Pancreas (tissue), 10 donors: ENCODE results near the gene RCSD1. TPM values are rescaled to one million over a fixed set of nuclear protein-coding genes. Genes with fewer than 3 reads are reported as not detected.

Experiments
- ATAC-seq, 4 donors: fragments of 200-7000 bp; cut with Tn5 transposase; one replicate each; pipeline versions ENCODE4 v1.8.0 to v1.9.1; 2020; ENCODE audit warnings: mild to moderate bottlenecking in 4 of 4, moderate library complexity in 4 of 4
- DNase-seq, 6 donors: peaks; one replicate each; pipeline ENCODE4 v3.0.0-alpha.2; 2020
- FAIRE-seq: peaks from 2 replicates; lab custom pipeline; 2012; peaks lifted over from hg19 to GRCh38; lab: Jason Lieb, UNC
- H3K27ac ChIP-seq, 4 donors: fragments of 200-600 bp; sonication (generic); 1 replicate in 3 of 4; 2 replicates in 1 of 4; pipeline versions ENCODE4 v1.5.0 to v1.8.0; 2020
- H3K27me3 ChIP-seq, 4 donors: fragments of 200-600 bp; one replicate each; pipeline ENCODE4 v1.8.0; 2021
- H3K36me3 ChIP-seq, 3 donors: fragments of 200-600 bp; sonication (generic) in 1 of 3; one replicate each; pipeline versions ENCODE4 v1.5.0 to v1.8.0; 2020 to 2021
- H3K4me1 ChIP-seq, 3 donors: fragments of 200-600 bp; one replicate each; pipeline ENCODE4 v1.8.0; 2021
- H3K4me3 ChIP-seq, 4 donors: fragments of 200-600 bp; sonication (generic) in 2 of 4; one replicate each; pipeline versions ENCODE4 v1.5.0 to v1.8.0; 2020 to 2021
- H3K9me3 ChIP-seq, 4 donors: fragments of 200-600 bp; one replicate each; pipeline ENCODE4 v1.8.0; 2021
- WGBS, 2 donors: extraction: QIAGEN DNeasy Blood & Tissue Kit; methylation state at CpG; one replicate each; pipeline ENCODE4 v1.1.7; 2013; 5-methylcytosine and 5-hydroxymethylcytosine counted together
- intact Hi-C, 3 donors: fragments of 100-400 bp; cut with DNase I; formaldehyde crosslinking; loops; one replicate each; pipeline versions ENCODE4 v1.11.1 to v1.14.2; 2022
- polyA plus RNA-seq, 2 donors: library from polyadenylated mRNA; stranded (reverse); fragments of 200-250 nt; gene quantifications; one replicate each; pipeline ENCODE4 v1.2.3, GENCODE V29; 2013
- total RNA-seq, 6 donors: library from RNA; stranded (reverse); fragmentation: NEBNext Ultra II Directional in 4 of 6; extraction: Animal tissue kit (Norgen Biotek cat#: 25700) in 4 of 6; gene quantifications; one replicate each; pipeline versions ENCODE4 v1.2.1 to v1.2.4, GENCODE V29; 2021 to 2023
- TF ChIP-seq, protein P1 (sequence below), 4 donors: fragments of 200-600 bp; sonication (generic) in 3 of 4; IDR thresholded peaks; one replicate each; pipeline versions ENCODE4 v1.5.0 to v1.8.0; 2021; ENCODE audit warnings: antibody characterized with exemption in 4 of 4
- donor health status: healthy with polysubstance abuse.
- donor health status: DM: no; HTN: no; CAD: no; lungs with moderate emphysema.
- donor health status: DM: no; HTN: no; CAD: no.
- donor health status: control.
- donor health status: control.
- donor health status: Bipolar disorder and iron deficiency.
- donor health status: DM: yes; HTN: yes; CAD: no.
- donor health status: DM: no; HTN: no; CAD: no.
- donor health status: DM: no; HTN: no; CAD: no.
- donor health status: DM: yes; HTN: yes; CAD: no.

The RCSD1 gene
- total and polyA plus RNA-seq, 8 donors: 0.59 to 6.7 (median 1.6) TPM

GRCh38 chr1:167643441-167643840, 13.4 kb downstream of the RCSD1 start:
- 70 to 74% methylated on average over 3 of the region's 3 CpGs for WGBS, 2 donors
- Histone ChIP-seq H3K4me3 (no peak overlapping the region), H3K27ac (no peak overlapping the region), H3K9me3 (no peaks in the 10 kb centered on the region), H3K4me1 (no peaks in the 10 kb centered on the region), H3K27me3 (no peaks in the 10 kb centered on the region), H3K36me3 (no peaks in the 10 kb centered on the region)
- TF ChIP-seq, protein P1, sequence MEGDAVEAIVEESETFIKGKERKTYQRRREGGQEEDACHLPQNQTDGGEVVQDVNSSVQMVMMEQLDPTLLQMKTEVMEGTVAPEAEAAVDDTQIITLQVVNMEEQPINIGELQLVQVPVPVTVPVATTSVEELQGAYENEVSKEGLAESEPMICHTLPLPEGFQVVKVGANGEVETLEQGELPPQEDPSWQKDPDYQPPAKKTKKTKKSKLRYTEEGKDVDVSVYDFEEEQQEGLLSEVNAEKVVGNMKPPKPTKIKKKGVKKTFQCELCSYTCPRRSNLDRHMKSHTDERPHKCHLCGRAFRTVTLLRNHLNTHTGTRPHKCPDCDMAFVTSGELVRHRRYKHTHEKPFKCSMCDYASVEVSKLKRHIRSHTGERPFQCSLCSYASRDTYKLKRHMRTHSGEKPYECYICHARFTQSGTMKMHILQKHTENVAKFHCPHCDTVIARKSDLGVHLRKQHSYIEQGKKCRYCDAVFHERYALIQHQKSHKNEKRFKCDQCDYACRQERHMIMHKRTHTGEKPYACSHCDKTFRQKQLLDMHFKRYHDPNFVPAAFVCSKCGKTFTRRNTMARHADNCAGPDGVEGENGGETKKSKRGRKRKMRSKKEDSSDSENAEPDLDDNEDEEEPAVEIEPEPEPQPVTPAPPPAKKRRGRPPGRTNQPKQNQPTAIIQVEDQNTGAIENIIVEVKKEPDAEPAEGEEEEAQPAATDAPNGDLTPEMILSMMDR (IDR thresholded peaks at IDR 0.05): no peak
- intact Hi-C loops: no loop called here
- FAIRE-seq (no peak), ATAC-seq (no peak), DNase-seq (no peak)

DNA sequence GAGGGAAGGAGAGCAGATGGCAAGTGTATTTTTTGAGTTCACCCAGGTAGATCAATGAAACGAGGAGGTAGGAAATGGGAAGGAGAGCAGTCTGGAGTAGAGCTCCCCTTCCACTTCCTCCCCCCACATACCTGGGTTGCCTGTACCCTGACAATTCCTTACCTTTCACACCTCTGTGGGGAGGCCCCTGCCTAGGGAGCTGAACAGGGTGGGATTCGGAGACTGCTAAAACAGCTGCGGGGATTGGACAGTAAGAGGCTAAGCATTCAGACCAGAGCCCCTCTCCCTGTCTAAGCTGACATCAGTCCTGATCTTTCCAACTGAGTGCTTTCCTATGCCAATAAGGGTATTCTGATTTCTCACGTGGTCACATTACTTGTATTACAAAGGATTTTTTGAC, 14.5 kb downstream of the RCSD1 start:
- no peaks in the 10 kb centered on the region for H3K4me1 ChIP-seq
- WGBS, 2 donors: 70 to 76% methylated on average over 4 of the region's 4 CpGs
- DNase-seq (no peak), ATAC-seq (no peak), FAIRE-seq (no peak)
- no peaks in the 10 kb centered on the region for H3K9me3 ChIP-seq
- TF ChIP-seq, protein P1 (IDR thresholded peaks at IDR 0.05): no peak
- no peak overlapping the region for H3K4me3 ChIP-seq
- no peaks in the 10 kb centered on the region for H3K27me3 ChIP-seq
- H3K27ac ChIP-seq: no peak overlapping the region
- H3K36me3 ChIP-seq: no peaks in the 10 kb centered on the region
- intact Hi-C loops: no loop called here

DNA sequence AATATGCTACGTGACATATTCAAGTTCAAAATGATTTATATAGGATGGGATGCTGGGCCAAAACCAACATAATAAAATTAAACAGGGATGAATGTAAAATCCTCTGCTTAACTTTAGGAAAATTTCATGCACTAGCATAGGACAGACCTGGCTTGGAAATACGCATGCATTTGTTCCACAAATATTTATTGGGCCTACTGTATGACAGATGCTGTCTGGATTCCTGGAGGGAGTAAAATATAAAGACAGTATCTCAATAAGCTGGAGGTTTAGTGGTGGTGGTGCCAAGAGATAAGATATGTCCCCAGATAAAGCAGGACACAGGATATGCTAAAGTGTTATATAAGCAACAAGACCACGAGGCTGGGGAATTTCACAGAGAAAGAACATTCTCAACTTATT, 15.1 kb downstream of the RCSD1 start:
- DNase-seq: no peak
- Histone ChIP-seq H3K4me1 (no peaks in the 10 kb centered on the region), H3K9me3 (no peaks in the 10 kb centered on the region), H3K4me3 (no peak overlapping the region), H3K36me3 (no peaks in the 10 kb centered on the region), H3K27ac (no peak overlapping the region), H3K27me3 (no peaks in the 10 kb centered on the region)
- no peak for FAIRE-seq
- intact Hi-C loops: no loop called here
- 60 to 66% methylated on average over 3 of the region's 3 CpGs for WGBS, 2 donors
- no peak for ATAC-seq
- TF ChIP-seq, protein P1 (IDR thresholded peaks at IDR 0.05): no peak

DNA sequence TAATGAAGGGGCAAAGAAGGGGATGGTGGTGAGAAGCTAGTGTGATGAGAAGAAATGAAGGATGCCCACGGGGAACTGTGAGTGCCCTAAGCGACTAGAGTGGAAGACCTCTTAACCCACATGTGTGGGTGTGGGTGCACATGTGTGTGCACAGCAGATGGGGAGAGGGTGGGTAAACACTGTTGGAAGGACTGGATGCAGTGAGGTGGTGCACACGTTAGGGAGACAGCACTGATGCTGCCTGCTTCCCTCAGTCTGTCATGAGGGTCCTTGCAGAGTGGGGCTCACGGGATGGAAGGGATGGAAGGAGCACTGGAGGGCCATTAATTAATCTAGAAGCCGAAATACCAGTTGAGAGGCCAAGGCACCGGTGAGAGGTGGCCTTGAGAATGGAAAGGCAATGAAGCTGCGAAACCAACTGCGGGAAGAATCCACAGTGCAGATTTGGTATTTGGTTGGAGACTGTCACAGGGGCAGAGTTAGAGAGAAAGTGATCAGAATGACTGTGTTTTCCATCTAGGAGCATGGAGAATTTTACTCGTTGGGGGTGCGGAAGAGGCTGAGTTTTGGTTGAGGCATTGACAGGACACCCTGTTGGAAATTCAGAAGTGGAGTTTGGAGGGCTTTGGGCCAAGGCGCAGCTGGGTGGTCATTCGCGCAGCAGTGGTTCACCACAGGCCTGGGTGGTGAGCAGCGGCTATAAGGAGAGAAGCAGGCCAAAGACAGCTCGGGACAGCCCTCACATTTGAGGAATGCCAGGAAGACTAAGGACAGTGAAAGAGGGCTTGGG, 15.8 kb downstream of the RCSD1 start:
- TF ChIP-seq, protein P1 (IDR thresholded peaks at IDR 0.05): no peak
- FAIRE-seq (no peak), ATAC-seq (no peak), DNase-seq (no peak)
- H3K36me3 ChIP-seq: no peaks in the 10 kb centered on the region
- 81 to 82% methylated on average over 15 of the region's 15 CpGs for WGBS, 2 donors
- no peak overlapping the region for H3K27ac ChIP-seq
- intact Hi-C loops: no loop called here
- no peaks in the 10 kb centered on the region for H3K4me1 ChIP-seq
- no peaks in the 10 kb centered on the region for H3K27me3 ChIP-seq
- H3K4me3 ChIP-seq: no peak overlapping the region
- H3K9me3 ChIP-seq: no peaks in the 10 kb centered on the region

DNA sequence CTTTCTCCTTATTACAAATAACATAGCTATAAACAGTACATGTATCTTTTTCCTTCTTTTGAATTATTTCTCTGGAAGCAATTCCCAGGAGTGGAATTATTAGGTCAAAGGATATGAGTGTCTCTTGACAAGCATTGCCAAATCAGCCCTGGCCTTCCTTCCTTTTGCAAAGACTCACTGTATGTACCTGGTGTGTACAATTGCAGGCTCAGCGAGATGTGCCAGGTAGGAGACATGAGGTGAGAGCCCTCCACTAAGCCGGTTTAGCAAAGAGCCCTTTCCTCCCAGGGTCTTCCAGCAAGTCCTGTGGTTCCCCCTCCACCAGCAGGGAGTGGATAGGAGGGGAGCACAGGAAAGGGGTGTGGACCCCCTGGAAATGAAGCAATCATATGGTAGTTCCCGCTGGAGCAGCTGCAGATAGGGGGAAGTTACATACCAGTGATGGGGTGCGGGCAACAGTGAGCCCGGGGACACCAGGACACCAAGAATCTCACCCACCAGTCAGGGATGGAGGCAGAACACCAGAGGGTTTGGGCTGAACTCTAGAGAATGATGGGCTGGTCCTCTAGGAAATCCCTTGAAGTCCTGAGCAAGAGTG, 18.3 kb downstream of the RCSD1 start:
- no peaks in the 10 kb centered on the region for H3K4me1 ChIP-seq
- DNase-seq: no peak
- WGBS, 2 donors: 87 to 91% methylated on average over 5 of the region's 5 CpGs
- no peaks in the 10 kb centered on the region for H3K36me3 ChIP-seq
- H3K27ac ChIP-seq: no peak overlapping the region
- H3K27me3 ChIP-seq: no peaks in the 10 kb centered on the region
- H3K9me3 ChIP-seq: no peaks in the 10 kb centered on the region
- TF ChIP-seq, protein P1 (IDR thresholded peaks at IDR 0.05): no peak
- intact Hi-C loops: no loop called here
- ATAC-seq: no peak
- H3K4me3 ChIP-seq: no peak overlapping the region
- no peak for FAIRE-seq
